ENCODE measurements around the gene NUDT16L1.

Gene NUDT16L1

GRCh38 chr16:4651827-4652226 is 41.5 kb upstream of the NUDT16L1 start:
- TF ChIP-seq ZFX (IDR thresholded peaks at IDR 0.05) (no peak), CTCF (conservative IDR thresholded peaks at IDR 0.05) (no peak)
- no peak overlapping the region for H3K27ac ChIP-seq

- TF ChIP-seq CTCF (conservative IDR thresholded peaks at IDR 0.05), result no peak
- no peak overlapping the region for H3K27ac ChIP-seq
Observed at GRCh38 chr16:4652561-4652960, 40.8 kb upstream of the NUDT16L1 start.

- peak overlapping the region; percentile 65 for H3K27ac ChIP-seq
- TF ChIP-seq ZFX (IDR thresholded peaks at IDR 0.05), result no peak
- no peak for TF ChIP-seq CTCF (conservative IDR thresholded peaks at IDR 0.05)
Observed at GRCh38 chr16:4654011-4654963, 39.1 kb upstream of the NUDT16L1 start.

- peak overlapping the region; percentile 65 for H3K27ac ChIP-seq
- no peak for TF ChIP-seq CTCF (conservative IDR thresholded peaks at IDR 0.05)
- no peak for TF ChIP-seq ZFX (IDR thresholded peaks at IDR 0.05)
Observed at GRCh38 chr16:4654964-4655590, 38.3 kb upstream of the NUDT16L1 start.

- H3K27ac ChIP-seq, result no peak overlapping the region
- no peak for TF ChIP-seq ZFX (IDR thresholded peaks at IDR 0.05)
- no peak for TF ChIP-seq CTCF (conservative IDR thresholded peaks at IDR 0.05)
Observed at GRCh38 chr16:4655801-4656200, 37.6 kb upstream of the NUDT16L1 start.

- TF ChIP-seq CTCF (conservative IDR thresholded peaks at IDR 0.05) (no peak), ZFX (IDR thresholded peaks at IDR 0.05) (no peak)
- no peak overlapping the region for H3K27ac ChIP-seq
Observed at GRCh38 chr16:4656221-4656620, 37.1 kb upstream of the NUDT16L1 start.

Measured in C4-2B (cell line).